HG02938 (cell line): Measurements from ENCODE around the gene IBTK.
"Not testable (repeated sequence)": the region's sequence is repeated elsewhere in the genome, so short reads cannot be mapped to it uniquely, and the experiment has no call there.

Experiments used
- ATAC-seq: cut with Tn5 transposase; IDR thresholded peaks from one replicate; pipeline ENCODE4 v1.9.1; 2021; ENCODE audit warnings: mild to moderate bottlenecking, moderate library complexity; ENCODE audit not compliant: unreplicated experiment

The IBTK gene

DNA sequence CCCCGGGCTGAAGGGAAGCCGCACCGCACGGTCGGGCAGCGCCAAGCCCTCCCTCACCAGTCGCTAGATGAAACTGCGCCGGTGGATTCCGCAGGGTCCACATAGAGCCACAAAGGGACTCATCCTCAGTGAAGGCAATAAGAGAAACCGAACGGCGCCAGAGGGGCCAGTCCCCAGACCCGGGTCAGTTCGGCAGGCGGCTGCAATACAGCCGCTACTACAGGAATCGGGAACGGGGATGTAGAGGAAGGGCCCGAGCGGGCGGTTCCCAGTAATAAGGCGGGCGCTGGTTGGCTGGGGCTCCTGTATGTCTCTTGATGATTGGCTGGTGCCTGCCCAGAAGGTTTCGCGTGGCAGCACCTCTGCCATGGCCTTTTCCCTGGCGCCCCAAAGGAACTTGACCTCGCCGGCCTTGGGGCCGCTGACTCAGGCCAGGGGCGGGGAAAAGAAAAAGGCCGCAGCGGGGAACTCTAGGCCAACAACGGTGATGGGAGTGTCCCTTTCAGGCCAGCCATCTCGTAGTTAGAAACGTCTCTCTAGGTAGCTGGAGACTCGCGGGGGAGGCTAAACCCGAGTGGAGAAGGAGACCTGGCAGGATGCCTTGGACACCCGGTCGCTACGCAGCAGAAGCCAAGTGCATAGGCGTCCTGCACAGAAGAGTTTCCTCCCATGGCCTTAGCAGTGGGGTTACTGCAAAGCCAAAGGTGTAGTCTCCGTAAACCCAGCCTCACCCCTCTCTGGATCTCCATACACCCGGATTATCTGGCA, at the start of gene IBTK:
IBTK (minus strand) TSS at position 240 of the 768 bp plus-strand sequence. CDS start 7,258 bp downstream, outside the sequence.
- peak; percentile 82 for ATAC-seq

- ATAC-seq: no peak
Observed at GRCh38 chr6:82283771-82284410, 36.3 kb upstream of the IBTK start.

GRCh38 chr6:82281550-82281949, 34.0 kb upstream of the IBTK start:
- ATAC-seq: not testable (repeated sequence)

GRCh38 chr6:82277686-82278085, 30.1 kb upstream of the IBTK start:
- no peak for ATAC-seq

DNA sequence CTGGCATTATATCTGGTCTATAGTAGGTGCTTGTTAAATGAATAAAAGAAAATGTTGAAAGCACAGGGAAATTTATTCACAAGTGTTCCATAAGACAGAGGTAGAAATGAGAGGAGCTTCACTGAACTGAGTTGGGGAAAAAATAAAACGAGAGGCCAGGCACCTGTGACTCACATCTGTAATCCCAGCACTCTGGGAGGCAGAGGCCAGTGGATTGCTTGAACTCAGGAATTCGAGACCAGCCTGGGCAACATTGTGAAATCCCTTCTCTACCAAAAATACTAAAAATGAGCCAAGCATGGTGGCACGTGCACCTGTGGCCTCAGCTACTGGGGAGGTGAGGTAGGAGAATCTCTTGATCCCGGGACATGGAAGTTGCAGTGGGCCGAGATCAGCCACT, 28.1 kb upstream of the IBTK start:
- ATAC-seq: no peak

DNA sequence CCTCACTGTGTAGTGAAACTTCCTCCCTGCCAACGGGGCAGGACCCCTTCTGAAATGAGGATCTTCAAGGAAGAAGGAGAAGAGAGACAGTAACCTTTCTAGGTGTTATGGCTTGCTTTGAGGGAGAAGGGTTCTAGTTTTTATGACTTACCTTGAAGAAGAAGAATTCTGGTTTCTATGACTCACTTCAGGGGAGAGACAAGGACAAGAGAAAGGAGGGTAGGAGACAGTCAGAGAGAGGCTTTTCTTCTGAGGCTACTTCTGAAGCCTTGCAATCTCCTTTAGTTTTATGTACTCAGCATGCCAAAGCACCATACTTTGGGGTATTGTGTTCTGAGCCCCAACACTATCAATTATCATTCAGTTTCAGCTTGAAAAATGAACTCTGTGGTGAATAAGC, 25.8 kb upstream of the IBTK start:
- ATAC-seq: no peak

DNA sequence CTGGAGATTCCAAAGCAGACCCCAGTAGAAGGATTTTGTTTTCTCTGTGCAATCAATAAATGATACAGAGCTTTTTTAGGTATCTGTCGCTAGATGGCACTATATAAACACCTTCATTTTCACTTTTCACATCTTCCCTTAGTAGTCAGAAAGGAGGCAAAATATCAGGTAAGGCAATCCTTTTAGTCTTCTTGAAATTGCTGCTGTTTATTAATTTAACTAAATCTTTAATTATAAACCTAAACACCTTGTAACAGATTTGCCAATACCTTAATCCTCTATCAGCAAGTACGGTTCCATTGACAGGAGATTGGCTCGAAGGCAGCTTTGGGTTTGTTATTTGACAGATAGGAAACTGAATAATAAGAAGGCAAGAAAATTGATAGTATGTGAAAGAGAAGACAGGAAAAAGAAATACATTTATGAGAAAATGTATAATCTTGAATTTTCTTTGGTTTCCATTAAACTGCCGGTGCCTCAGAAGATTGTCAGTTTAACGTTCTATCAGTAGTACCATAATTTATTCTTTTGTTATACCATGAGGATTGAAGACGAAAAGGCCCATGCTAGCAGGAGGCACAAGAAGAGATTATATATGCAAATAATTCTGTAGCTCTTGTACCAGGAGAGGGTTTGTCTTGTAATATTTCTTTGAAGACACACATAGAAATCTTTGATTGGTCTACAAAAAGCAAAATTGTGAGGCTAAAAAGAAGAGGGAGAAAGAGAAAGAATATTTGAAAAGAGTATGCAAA, 23.5 kb upstream of the IBTK start:
- ATAC-seq: peak; percentile 62

DNA sequence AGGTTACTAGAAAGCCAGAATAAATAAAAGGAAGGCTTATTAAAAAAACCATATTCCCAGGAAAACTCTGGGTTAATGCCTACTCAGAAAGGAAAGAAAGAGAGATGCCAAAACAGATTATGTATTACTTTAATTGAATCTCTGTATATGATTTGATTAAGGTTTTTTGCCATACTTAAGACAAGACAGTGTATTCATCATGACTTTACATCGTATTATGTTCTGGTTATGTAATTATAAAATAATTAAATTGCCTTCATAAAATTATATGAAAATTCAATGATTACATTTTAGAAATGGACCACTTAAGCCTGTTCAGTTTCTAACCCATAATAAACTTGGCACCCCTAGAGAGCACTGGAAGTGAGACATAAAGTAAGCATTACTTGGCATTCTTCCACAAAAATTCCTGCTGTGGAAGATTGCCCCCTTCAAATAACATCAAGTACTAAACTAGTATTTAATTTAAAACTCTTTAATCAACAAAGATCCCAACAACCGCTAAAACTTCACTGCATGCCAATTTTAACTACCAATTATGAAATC, 20.8 kb upstream of the IBTK start:
- ATAC-seq: no peak

- ATAC-seq: no peak
Observed at GRCh38 chr6:82264824-82265223, 17.3 kb upstream of the IBTK start.

- no peak for ATAC-seq
Observed at GRCh38 chr6:82264321-82264720, 16.8 kb upstream of the IBTK start.

DNA sequence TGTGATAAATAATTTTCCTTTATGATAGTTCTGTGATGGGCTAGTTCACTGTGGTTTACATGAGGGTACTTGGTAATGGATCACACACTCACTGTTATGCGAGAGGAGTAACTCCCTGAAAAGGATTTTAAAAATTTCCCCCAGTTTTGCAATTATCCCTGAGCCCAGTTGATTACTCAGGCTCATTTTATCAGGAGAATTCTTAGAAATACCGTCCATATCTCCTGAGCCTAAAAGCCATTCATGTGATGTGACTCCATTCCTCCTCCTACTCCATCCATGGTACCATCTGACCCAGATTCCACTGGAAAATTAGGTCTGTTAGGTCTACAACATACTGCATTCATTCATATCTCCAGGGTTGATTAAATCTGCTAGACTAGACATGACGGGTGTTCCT, 16.4 kb upstream of the IBTK start:
- ATAC-seq: no peak

GRCh38 chr6:82260997-82261732, 13.6 kb upstream of the IBTK start:
- ATAC-seq: no peak

GRCh38 chr6:82259389-82259788, 11.8 kb upstream of the IBTK start:
- ATAC-seq: no peak

GRCh38 chr6:82257088-82257774, 9.7 kb upstream of the IBTK start:
- ATAC-seq: no peak

GRCh38 chr6:82254722-82255121, 7.2 kb upstream of the IBTK start:
- not testable (repeated sequence) for ATAC-seq

DNA sequence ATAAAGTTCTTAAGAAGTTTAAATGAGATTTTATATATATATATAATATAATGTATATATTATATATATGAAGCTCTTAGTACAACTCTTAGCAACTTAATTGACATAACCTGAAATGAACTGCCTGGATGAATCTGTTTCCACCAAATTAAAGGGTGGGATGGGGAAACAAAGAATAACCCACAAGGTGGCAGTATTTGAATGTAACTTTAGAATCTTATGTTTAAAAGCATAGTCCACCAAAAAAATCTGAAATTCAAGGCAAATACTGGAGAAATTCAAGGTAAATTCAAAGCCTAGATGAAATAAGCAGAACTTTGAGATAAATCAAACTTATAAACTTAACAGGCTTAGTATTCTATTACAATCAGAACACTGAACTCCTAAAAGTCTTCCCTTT, 4.4 kb upstream of the IBTK start:
- no peak for ATAC-seq

GRCh38 chr6:82249381-82250253, 2.1 kb upstream of the IBTK start:
- ATAC-seq: no peak

DNA sequence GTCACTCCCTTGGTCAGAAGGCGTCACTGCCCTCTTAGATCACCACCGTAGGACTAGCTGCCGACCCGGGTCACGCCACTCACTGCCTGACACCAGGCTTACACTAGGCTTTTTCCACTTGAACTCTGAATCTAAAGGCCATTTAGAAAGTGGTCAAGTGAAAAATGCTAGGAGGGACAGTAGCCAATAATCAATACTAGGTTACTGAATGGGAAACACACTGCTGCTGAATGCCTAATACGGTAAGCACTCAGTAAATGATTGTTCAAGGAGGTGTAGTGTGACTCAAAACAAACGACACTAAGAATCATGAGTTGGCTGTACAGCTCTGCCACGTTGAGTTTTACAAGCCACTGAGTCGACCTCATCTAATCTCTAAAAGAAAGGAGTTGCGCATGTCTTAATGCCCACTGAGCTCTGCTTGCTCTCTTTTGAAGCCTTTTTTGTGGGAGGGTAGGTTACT, 760 bp upstream of the IBTK start:
- peak; percentile 58 for ATAC-seq
